OCI-LY3 (cell line): ENCODE results near the gene RGS1.

ENCODE experiments used
- H2AFZ ChIP-seq: fragments of 200-600, 300-600 bp; shearing (Covaris generic); 2 replicates; pipeline ENCODE4 v1.6.0; 2014; ENCODE audit warnings: antibody characterized with exemption, low read depth, low read length
- H3K27ac ChIP-seq: fragments of 200-600, 300-600 bp; sonication (generic); 2 replicates; pipeline ENCODE4 v1.5.1; 2014; ENCODE audit warnings: mild to moderate bottlenecking, low read length, moderate library complexity, mixed read lengths
- H3K27me3 ChIP-seq: fragments of 200-600, 300-600 bp; sonication (generic); 2 replicates; pipeline ENCODE4 v1.6.1; 2014; ENCODE audit warnings: low read depth, low read length, mixed read lengths
- H3K36me3 ChIP-seq: fragments of 200-600, 300-600 bp; sonication (generic); replicated peaks from 2 replicates; pipeline ENCODE3; 2014; ENCODE audit warnings: low read depth, low read length, mixed read lengths
- H3K4me1 ChIP-seq: fragments of 300-600, 200-600 bp; sonication (generic); 2 replicates; pipeline ENCODE4 v1.6.1; 2014; ENCODE audit warnings: low read length, mixed read lengths
- H3K4me2 ChIP-seq: fragments of 200-600, 300-600 bp; sonication (generic); 2 replicates; pipeline ENCODE4 v1.6.1; 2014; ENCODE audit warnings: low read length, mixed read lengths
- H3K4me3 ChIP-seq: fragments of 300-600, 200-600 bp; sonication (generic); 2 replicates; pipeline ENCODE4 v1.5.1; 2014; ENCODE audit warnings: antibody characterized with exemption, mild to moderate bottlenecking, low read length, moderate library complexity
- H3K79me2 ChIP-seq: fragments of 300-600, 200-600 bp; shearing (Covaris generic); 2 replicates; pipeline ENCODE4 v1.6.1; 2014; ENCODE audit warnings: mild to moderate bottlenecking, low read length, mixed read lengths
- H3K9ac ChIP-seq: fragments of 300-600, 200-600 bp; shearing (Covaris generic); 2 replicates; pipeline ENCODE4 v1.6.0; 2014; ENCODE audit warnings: mild to moderate bottlenecking, low read length, moderate library complexity
- H3K9me3 ChIP-seq: fragments of 200-600, 300-600 bp; shearing (Covaris generic); 2 replicates; pipeline ENCODE4 v1.6.1; 2014; ENCODE audit warnings: low read length, mixed read lengths; ENCODE audit not compliant: insufficient read depth
- H4K20me1 ChIP-seq: fragments of 200-600, 300-600 bp; sonication (generic); 2 replicates; pipeline ENCODE4 v1.6.1; 2016; ENCODE audit warnings: low read length, mixed read lengths; ENCODE audit not compliant: insufficient read depth
- EZH2phosphoT487 ChIP-seq: fragments of 200-600 bp; shearing (Covaris generic); IDR thresholded peaks from 2 replicates; pipeline ENCODE4 v1.6.1; 2018; ENCODE audit warnings: antibody characterized with exemption, mixed run types, low read depth
- TF ChIP-seq, protein P1 (sequence below): fragments of 200-600, 300-600 bp; sonication (generic); IDR thresholded peaks from 2 replicates; pipeline ENCODE4 v1.5.1; 2014; ENCODE audit warnings: antibody characterized with exemption, low read length, low read depth

RGS1 gene

DNA sequence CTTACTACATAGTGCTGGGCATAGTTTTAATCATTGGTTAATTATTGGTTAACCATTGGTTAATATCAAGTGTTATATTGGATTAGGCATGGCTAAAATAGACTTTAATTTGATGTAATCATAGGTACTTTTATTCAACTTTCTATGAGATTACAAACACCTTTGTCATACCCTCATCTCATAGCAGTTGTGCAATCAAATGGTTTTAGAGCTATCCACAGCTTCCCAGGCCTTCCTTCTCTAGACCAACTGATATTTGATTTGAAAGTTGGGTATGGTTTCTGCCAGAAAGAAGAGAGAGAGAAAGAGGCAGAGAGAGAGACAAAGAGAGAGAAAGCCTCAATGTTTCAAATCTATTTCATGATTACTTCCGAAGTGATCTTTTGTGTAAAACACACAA, 9.6 kb upstream of the RGS1 start:
- H3K9me3 ChIP-seq, result no peaks in the 10 kb centered on the region
- H3K27ac ChIP-seq, result no peak overlapping the region
- TF ChIP-seq, protein P1, sequence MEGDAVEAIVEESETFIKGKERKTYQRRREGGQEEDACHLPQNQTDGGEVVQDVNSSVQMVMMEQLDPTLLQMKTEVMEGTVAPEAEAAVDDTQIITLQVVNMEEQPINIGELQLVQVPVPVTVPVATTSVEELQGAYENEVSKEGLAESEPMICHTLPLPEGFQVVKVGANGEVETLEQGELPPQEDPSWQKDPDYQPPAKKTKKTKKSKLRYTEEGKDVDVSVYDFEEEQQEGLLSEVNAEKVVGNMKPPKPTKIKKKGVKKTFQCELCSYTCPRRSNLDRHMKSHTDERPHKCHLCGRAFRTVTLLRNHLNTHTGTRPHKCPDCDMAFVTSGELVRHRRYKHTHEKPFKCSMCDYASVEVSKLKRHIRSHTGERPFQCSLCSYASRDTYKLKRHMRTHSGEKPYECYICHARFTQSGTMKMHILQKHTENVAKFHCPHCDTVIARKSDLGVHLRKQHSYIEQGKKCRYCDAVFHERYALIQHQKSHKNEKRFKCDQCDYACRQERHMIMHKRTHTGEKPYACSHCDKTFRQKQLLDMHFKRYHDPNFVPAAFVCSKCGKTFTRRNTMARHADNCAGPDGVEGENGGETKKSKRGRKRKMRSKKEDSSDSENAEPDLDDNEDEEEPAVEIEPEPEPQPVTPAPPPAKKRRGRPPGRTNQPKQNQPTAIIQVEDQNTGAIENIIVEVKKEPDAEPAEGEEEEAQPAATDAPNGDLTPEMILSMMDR, result no peak
- TF ChIP-seq EZH2phosphoT487, result no peak

DNA sequence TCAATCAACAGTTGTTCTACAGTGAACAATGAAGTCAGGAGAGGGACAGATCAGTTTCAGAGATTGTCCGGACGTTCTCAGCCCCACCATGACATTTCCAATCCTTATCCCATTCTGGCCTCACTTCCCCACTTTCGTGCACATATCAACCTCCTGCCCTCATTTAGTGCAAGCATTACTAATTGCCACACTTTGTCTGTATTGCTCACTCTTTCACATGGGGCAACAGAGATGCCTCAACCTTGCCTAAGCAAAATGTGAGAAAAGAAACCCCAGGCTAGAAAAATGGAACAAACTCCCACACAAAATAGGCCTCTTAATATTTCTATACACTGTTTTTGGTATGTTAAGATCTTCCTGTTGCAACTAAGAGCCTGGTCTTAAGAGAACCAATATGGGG, 8.9 kb upstream of the RGS1 start:
- H4K20me1 ChIP-seq, result no peaks in the 10 kb centered on the region
- H2AFZ ChIP-seq, result no peak overlapping the region
- H3K4me1 ChIP-seq, result peaks cover 31% of the 10 kb centered on the region
- no peaks in the 10 kb centered on the region for H3K27me3 ChIP-seq
- TF ChIP-seq EZH2phosphoT487, result no peak
- TF ChIP-seq, protein P1, result no peak
- no peaks in the 10 kb centered on the region for H3K9me3 ChIP-seq
- H3K27ac ChIP-seq, result no peak overlapping the region
- no peaks in the 10 kb centered on the region for H3K36me3 ChIP-seq
- no peak overlapping the region for H3K9ac ChIP-seq
- no peaks in the 10 kb centered on the region for H3K79me2 ChIP-seq
- no peak overlapping the region for H3K4me3 ChIP-seq
- H3K4me2 ChIP-seq, result no peak overlapping the region

More for the DNA sequence above, 9.6 kb upstream of the RGS1 start:
- no peaks in the 10 kb centered on the region for H4K20me1 ChIP-seq
- no peak overlapping the region for H3K4me3 ChIP-seq
- H3K4me2 ChIP-seq, result no peak overlapping the region
- peaks cover 36% of the 10 kb centered on the region for H3K4me1 ChIP-seq
- H3K9ac ChIP-seq, result no peak overlapping the region
- no peak overlapping the region for H2AFZ ChIP-seq
- H3K36me3 ChIP-seq, result no peaks in the 10 kb centered on the region
- H3K27me3 ChIP-seq, result no peaks in the 10 kb centered on the region
- H3K79me2 ChIP-seq, result no peaks in the 10 kb centered on the region

DNA sequence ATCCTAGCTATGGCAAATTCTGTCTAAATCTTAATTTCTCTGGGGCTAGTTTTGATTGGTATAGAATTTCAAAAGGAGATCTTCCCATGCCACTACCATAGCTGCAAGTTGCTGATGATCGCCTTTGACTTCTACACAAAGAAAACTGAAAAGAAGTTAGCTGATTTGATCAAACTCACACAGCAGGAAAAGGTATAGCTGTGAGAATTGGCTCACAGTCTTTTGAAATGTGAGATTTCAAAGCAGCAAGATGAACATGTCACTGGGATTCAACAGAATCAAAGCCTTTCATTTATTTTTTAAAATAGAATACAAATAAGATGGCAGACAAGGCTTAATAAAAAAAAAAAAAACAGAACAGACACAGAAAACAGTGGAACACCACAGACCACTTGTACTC, 7.5 kb upstream of the RGS1 start:
- Histone ChIP-seq H3K27me3 (no peaks in the 10 kb centered on the region), H3K4me3 (no peak overlapping the region), H3K4me1 (peaks cover 22% of the 10 kb centered on the region), H2AFZ (no peak overlapping the region), H3K27ac (no peak overlapping the region), H3K9me3 (no peaks in the 10 kb centered on the region), H3K9ac (no peak overlapping the region), H3K4me2 (no peak overlapping the region), H3K36me3 (no peaks in the 10 kb centered on the region), H3K79me2 (no peaks in the 10 kb centered on the region), H4K20me1 (no peaks in the 10 kb centered on the region)
- TF ChIP-seq EZH2phosphoT487, result no peak
- TF ChIP-seq, protein P1, result no peak

DNA sequence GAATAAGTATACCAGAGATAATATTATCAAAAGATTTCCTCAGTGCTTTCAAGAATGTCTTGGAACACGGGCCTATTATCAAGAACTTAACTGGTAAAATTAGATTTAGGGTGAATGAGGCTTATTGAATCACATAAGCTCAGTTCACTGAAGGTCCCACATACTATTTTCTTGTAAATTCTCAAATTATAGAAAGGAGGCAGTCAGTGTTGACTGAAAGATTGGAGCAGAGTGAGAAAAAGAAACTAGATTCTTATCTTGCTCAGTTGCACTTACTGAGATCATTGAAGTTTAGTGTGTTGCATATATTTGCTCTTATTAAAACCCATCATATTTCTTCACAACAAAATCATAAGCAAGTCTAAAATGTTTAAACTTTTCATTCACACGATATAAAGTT, 3.9 kb upstream of the RGS1 start:
- H3K9ac ChIP-seq, result no peak overlapping the region
- H3K27me3 ChIP-seq, result no peaks in the 10 kb centered on the region
- peaks cover 12% of the 10 kb centered on the region for H3K79me2 ChIP-seq
- no peak overlapping the region for H3K4me3 ChIP-seq
- no peak overlapping the region for H3K4me2 ChIP-seq
- peaks cover 28% of the 10 kb centered on the region for H3K4me1 ChIP-seq
- H2AFZ ChIP-seq, result no peak overlapping the region
- peaks cover 10% of the 10 kb centered on the region for H3K36me3 ChIP-seq
- H4K20me1 ChIP-seq, result no peaks in the 10 kb centered on the region
- TF ChIP-seq, protein P1, result no peak
- no peak for TF ChIP-seq EZH2phosphoT487
- no peaks in the 10 kb centered on the region for H3K9me3 ChIP-seq
- no peak overlapping the region for H3K27ac ChIP-seq
